NCI-H1048 (cell line): ENCODE measurements around the gene SARM1.
"Not testable (repeated sequence)": the region's sequence is repeated elsewhere in the genome, so short reads cannot be mapped to it uniquely, and the experiment has no call there.

Experiments
- DNase-seq: peaks from one replicate; lab custom pipeline; 2025; lab: John Stamatoyannopoulos, UW

Gene SARM1

DNA sequence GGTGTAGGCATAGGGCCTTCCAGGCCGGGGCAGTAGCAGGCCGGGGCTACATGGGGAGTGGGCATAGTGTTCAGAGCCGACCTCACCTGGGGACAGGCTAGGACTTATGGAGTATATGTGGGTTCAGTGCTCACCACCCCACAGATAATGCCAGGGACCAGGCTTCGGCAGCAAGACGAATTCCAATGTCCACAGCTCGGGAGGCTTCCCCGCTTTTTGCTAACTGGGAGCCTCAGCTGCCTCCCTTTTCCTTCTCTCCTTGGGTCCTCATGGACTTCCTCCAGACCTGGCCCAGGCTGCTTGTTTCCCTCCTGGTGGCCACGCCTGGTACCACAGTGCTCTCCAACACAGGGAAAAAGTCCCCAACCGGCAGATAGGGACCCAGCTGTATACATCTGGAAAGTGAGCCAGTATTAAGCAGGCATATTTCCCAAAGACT is 54.6 kb downstream of the SARM1 start:
- DNase-seq = no peak

DNA sequence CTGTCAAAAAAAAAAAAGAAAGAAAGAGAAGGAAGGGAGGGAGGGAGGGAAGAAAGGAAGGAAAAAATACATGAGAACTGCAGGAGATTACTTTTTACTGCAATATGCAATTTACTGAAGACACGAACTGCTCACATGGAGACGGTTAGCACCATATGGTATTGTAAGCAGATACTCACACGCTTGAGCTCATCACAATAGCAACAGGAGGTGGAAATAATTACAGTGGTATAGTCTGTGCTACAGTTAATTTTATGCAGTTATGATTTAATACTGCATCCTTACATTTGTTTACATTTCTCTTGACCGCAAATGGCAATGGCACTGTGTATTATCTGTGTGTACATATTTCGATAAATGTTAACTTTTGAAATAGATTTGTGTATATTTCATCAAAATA is 55.9 kb downstream of the SARM1 start:
- DNase-seq = no peak

DNA sequence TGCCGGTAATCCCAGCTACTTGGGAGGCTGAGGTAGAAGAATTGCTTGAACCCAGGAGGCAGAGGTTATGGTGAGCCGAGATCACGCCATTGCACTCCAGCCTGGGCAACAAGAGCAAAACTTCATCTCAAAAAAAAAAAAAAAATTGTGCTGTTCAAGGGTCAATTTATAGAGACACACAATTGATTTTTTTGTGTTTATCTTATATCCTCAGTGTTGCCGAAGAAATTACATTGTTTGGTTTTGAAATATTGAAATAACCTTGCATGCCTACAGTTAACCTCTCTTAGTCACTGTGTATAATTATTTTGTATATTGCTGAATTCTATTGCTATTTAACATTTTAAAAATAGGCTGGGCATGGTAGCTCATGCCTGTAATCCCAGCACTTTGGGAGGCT is 56.5 kb downstream of the SARM1 start:
- not testable (repeated sequence) for DNase-seq

DNA sequence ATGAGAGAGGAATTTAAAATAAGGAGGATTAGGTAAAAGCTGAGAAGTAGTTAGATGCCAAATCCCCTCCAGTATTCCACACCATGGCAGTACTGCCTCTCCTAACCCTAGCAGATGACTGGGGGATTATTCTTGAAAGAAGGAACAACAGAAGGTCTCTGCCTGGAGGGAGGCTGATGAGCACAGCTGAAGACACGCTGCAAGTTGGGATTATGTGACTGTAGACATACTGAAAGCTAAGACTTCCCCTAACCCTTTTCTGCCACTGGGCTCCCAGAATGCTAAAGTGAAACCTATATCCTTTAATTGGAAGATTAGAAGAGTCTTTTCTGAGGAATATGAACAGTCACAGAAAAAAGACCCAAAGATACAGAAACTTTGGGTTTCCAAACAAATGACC is 62.2 kb downstream of the SARM1 start:
- DNase-seq = no peak

DNA sequence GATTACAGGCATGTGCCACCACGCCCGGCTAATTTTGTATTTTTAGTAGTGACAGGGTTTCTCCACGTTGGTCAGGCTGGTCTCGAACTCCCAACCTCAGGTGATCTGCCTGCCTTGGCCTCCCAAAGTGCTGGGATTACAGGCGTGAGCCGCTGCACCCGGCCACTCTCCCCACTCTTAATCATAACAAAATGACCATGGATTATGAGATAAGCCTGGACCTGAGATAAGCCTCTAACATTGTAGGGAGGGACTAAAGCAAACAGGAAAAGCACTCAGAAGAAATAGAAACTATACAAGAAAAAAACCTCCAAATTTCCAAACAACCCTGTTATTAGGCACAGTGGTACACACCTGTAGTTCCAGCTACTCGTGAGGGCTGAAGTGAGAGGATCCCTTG is 62.8 kb downstream of the SARM1 start:
- not testable (repeated sequence) for DNase-seq

DNA sequence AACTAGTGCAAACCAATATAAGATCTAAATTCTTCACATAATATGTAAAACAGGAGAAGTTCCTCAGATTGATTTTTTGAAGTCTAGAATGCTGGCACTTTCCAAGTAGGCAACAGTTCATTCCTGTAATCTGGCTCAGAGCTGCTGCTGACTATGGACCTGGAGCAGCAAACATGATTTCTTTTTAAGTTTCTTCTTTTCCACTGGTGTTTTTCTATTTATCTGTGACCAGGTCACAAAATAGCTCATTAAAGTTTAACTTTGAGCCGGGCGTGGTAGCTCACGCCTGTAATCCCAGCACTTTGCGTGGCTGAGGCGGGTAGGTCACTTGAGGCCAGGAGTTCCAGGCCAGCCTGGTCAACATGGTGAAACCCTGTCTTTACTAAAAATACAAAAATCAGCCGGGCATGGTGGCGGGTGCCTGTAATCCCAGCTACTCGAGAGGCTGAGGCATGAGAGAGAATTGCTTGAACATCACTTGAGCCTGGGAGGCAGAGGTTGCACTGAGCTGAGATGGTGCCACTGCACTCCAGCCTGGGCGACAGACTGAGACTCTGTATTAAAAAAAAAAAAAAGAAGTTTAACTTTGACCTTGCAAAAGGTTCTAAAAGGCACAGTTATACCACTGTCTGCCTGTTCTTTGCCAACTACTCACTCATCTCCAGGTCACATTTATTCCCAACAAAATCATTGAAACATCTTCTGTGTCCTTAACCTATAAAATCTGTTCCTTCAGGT is 72.6 kb downstream of the SARM1 start:
- DNase-seq = no peak

DNA sequence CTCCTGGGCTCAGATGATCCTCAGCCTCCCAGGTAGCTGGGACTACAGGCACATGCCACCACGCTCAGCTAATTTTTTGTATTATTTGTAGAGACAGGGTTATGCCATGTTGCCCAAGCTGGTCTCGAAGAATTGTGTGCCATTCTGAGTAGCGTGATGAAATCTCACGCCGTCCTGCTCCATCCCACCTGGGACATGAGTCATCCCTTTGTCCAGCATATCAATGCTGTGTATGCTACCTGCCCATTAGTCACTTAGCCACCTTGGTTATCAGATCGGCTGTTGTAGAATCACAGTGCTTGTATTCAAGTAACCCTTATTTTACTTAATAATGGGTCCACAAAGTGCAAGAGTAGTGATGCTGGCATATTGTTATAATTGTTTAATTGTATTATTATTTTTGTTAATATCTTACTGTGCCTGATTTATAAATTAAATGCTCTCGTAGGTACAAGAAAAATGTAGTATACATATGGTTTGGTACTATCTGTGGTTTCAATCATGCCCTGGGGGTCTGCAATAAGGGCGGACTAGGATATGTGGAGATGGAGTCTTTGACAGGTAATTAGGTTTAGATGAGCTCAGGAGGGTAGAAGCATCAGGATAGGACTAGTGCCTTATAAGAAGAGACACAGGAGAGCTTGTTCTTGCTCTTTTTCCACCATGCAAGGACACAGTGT is 75.4 kb downstream of the SARM1 start:
- DNase-seq = no peak

DNA sequence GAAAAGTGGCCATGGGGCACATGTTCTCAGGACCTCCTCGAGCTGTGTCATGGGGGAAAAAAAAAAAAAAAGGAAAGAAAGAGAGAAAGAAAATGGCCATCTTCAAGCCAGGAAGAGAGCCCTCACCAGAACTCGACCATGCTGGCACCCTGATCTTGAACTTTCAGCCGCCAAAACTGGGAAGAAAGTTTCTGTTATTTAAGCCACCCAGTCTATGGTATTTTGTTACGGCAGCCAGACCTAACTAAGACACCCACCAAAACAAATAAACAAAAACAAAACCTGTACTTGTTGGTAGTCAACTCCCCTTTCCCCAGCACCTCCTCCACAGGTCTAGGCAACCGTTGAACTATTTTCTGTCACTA is 75.9 kb downstream of the SARM1 start:
- DNase-seq = no peak

DNA sequence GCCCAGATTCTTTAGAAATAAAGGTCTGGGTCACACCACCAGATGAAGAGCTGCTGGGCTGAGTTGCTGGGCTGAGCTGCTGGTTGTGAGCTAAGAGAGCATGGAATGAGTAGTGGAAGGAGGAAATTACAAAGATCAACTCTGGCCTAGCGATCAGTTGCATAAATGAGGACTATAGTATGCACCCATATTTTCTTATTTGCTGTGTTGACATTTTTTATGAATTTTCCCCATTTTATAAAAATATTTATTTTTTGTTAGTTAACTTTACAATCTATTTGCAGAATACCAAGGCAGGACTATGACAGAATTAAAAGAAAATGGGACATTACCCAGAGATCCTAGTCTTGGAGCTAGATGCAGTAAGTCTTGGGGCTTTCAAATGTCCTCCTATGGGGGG is 78.4 kb downstream of the SARM1 start:
- DNase-seq = no peak
